Astrocyte of the cerebellum (primary cell): ENCODE data around the gene CHD5.

Experiments used
- DNase-seq: peaks from one replicate; pipeline ENCODE4 v3.0.0-alpha.2; 2011; ENCODE audit warnings: low read depth
- H3K4me3 ChIP-seq: 2 replicates; pipeline ENCODE4 v1.5.1; 2011; ENCODE audit warnings: mild to moderate bottlenecking, low read depth, low read length, moderate library complexity
- CTCF ChIP-seq: IDR thresholded peaks from 2 replicates; pipeline ENCODE4 v1.5.1; 2012; ENCODE audit warnings: low read length, low read depth, moderate library complexity, mild to moderate bottlenecking; ENCODE audit errors: missing control alignments
- in situ Hi-C: cut with HindIII; loops from 2 replicates; pipeline ENCODE4 v1.10.0; 2017; ENCODE audit warnings: low sequenced_read_pairs

The CHD5 gene

DNA sequence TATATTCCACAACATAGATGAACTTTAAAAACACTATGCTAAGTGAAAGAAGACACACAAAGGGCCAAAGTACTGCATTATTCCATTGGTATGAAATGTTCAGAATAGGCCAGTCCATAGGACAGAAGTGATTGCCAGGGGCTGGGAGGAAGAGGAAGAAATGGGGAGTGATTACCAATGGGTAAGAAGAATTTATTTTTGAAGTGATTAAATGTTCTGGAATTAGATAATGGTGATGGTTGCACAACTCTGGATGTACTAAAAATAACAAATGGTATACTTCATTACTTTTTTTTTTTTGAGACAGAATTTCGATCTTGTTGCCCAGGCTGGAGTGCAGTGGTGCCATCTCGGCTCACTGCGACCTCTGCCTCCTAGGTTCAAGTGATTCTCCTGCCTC is 61.7 kb downstream of the CHD5 start:
- DNase-seq = no peak
- no peak for TF ChIP-seq CTCF
- H3K4me3 ChIP-seq = no peak overlapping the region
- in situ Hi-C loops = no loop called here

- no peak for DNase-seq
- no peak overlapping the region for H3K4me3 ChIP-seq
- in situ Hi-C loops = no loop called here
- TF ChIP-seq CTCF = no peak
Observed at GRCh38 chr1:6117624-6118023, 62.5 kb downstream of the CHD5 start.

DNA sequence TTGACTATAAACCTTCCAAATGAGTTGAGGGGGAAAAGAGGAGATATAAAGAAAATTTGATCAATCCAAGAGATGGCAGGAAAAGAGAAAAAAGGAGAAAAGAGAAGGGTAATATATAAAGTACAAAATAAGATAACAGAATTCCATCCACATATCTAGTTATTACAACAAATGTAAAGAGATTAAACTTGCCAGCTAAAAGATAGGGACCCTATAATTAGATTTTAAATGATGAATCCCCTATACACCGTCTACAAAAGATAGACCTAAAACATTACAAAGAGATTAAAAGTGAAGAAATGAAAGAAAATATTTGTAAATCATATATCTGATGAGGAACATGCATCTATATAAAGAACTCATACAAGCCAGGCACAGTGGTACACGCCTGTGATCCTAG is 63.1 kb downstream of the CHD5 start:
- H3K4me3 ChIP-seq = no peak overlapping the region
- TF ChIP-seq CTCF = no peak
- in situ Hi-C loops = no loop called here
- no peak for DNase-seq

GRCh38 chr1:6116137-6116536 is 64.0 kb downstream of the CHD5 start:
- DNase-seq = no peak
- in situ Hi-C loops = no loop called here
- H3K4me3 ChIP-seq = no peak overlapping the region
- no peak for TF ChIP-seq CTCF

- no peak for TF ChIP-seq CTCF
Observed at GRCh38 chr1:6113745-6114144, 66.4 kb downstream of the CHD5 start.

DNA sequence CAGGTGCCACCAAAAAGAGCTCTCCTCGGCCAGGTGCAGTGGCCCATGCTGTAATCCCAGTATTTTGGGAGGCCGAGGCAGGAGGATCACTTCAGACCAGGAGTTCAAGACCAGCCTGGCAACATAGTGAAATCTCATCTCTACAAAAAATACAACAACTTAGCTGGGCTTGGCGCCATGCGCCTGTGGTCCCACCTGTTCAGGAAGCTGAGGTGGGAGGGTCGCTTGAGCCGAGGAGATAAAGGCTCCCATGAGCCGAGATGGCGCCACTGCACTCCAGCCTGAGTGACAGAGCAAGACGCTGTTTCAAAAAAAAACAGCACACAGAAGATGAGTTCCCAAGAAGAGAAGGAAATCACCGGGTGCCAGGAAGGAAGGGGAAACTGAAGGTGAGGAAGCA is 67.0 kb downstream of the CHD5 start:
- H3K4me3 ChIP-seq = no peak overlapping the region
- DNase-seq = no peak
- in situ Hi-C loops = no loop called here
- no peak for TF ChIP-seq CTCF

More at GRCh38 chr1:6113745-6114144, 66.4 kb downstream of the CHD5 start:
- no peak overlapping the region for H3K4me3 ChIP-seq
- in situ Hi-C loops = no loop called here
- no peak for DNase-seq

GRCh38 chr1:6112690-6113005 is 67.5 kb downstream of the CHD5 start:
- no peak overlapping the region for H3K4me3 ChIP-seq
- in situ Hi-C loops = no loop called here
- TF ChIP-seq CTCF = no peak
- no peak for DNase-seq
